Measurements from ENCODE around the gene ERC2. TPM values are rescaled to one million over a fixed set of nuclear protein-coding genes. Genes with fewer than 3 reads are reported as not detected.

The ERC2 gene
- total RNA-seq, 2 donors from 2014 or later = 1.2 TPM; not detected in 1

DNA sequence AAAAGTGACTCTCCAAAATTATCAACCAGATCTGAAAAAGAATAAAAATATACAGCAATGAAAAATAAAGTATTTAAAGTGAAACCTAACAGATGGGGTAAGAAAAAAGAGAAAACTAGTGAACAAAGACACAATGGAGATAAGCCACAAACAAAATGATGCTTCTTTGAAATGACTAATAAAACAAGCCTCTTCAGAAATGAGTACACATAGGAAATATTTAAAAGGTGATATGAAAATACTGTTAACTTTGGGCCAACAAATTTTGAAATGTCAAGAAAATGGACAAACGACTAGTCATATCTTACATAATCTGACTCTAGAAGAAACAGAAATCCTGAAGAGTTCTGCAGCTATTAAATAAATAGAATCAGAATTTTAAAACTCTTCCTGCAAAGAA is 164.2 kb downstream of the ERC2 start:
- Histone ChIP-seq H3K4me1 (ENCODE audit: control insufficient read depth in 1 of 2, low read depth in 2 of 2) (no peaks in the 10 kb centered on the region), H3K27ac (no peak overlapping the region), H3K36me3 (no peaks in the 10 kb centered on the region), H3K4me3 (no peak overlapping the region), H3K27me3 (replicated peaks; ENCODE audit: insufficient read depth) (no peaks in the 10 kb centered on the region), H3K9me3 (no peaks in the 10 kb centered on the region)
- TF ChIP-seq, protein P1, sequence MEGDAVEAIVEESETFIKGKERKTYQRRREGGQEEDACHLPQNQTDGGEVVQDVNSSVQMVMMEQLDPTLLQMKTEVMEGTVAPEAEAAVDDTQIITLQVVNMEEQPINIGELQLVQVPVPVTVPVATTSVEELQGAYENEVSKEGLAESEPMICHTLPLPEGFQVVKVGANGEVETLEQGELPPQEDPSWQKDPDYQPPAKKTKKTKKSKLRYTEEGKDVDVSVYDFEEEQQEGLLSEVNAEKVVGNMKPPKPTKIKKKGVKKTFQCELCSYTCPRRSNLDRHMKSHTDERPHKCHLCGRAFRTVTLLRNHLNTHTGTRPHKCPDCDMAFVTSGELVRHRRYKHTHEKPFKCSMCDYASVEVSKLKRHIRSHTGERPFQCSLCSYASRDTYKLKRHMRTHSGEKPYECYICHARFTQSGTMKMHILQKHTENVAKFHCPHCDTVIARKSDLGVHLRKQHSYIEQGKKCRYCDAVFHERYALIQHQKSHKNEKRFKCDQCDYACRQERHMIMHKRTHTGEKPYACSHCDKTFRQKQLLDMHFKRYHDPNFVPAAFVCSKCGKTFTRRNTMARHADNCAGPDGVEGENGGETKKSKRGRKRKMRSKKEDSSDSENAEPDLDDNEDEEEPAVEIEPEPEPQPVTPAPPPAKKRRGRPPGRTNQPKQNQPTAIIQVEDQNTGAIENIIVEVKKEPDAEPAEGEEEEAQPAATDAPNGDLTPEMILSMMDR (IDR thresholded peaks at IDR 0.05) = no peak
- no peak for DNase-seq (ENCODE audit: low spot score)
- no peak for ATAC-seq (ENCODE audit: insufficient number of reproducible peaks, low FRiP score, low read depth)

DNA sequence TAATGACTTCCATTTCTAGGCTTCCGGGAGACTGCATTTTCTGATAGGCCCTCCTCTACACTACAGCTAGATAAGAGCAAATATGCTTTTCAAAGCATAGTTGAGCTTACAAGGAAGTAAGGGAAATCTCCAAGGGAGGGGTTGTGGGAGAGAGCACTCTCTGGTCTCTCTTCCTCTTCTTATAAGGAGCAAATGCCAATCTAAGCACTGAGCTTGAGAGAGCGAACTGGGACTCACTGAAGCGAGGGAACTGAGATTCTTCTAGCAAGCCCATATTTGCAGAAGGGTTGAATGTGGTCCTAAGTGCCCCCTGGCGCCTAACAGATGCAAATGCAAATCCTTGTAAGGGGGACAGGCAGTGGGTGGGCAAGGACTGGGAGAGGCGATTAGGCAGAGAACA is 164.8 kb downstream of the ERC2 start:
- no peak overlapping the region for H3K4me3 ChIP-seq
- H3K9me3 ChIP-seq = no peaks in the 10 kb centered on the region
- H3K4me1 ChIP-seq (ENCODE audit: control insufficient read depth in 1 of 2, low read depth in 2 of 2) = no peaks in the 10 kb centered on the region
- ATAC-seq (ENCODE audit: insufficient number of reproducible peaks, low FRiP score, low read depth) = no peak
- no peaks in the 10 kb centered on the region for H3K36me3 ChIP-seq
- DNase-seq (ENCODE audit: low spot score) = no peak
- TF ChIP-seq, protein P1 (IDR thresholded peaks at IDR 0.05) = no peak
- H3K27me3 ChIP-seq (replicated peaks; ENCODE audit: insufficient read depth) = no peaks in the 10 kb centered on the region
- no peak overlapping the region for H3K27ac ChIP-seq

DNA sequence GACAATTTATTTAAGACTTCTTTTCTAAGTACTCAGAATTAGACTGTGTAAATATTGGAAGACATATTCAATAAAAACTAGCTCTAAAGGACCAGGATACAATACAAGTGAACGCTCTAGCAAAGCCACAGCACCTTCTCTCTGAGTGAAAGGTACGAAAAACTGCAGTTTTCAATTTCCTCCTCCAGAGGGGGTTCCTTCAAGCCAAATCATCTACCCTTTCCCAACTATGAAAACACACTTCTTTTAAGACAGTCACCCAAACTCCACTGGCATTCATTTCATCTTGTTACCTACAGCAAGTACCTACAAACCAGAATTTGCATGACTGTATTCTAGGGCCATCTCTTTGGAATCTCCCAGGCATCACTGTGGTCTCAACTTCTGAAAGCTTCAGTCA is 165.8 kb downstream of the ERC2 start:
- Histone ChIP-seq H3K27ac (no peak overlapping the region), H3K4me1 (ENCODE audit: control insufficient read depth in 1 of 2, low read depth in 2 of 2) (no peaks in the 10 kb centered on the region), H3K9me3 (no peaks in the 10 kb centered on the region), H3K36me3 (no peaks in the 10 kb centered on the region), H3K27me3 (replicated peaks; ENCODE audit: insufficient read depth) (no peaks in the 10 kb centered on the region), H3K4me3 (no peak overlapping the region)
- DNase-seq (ENCODE audit: low spot score) (no peak), ATAC-seq (ENCODE audit: insufficient number of reproducible peaks, low FRiP score, low read depth) (no peak)
- TF ChIP-seq, protein P1 (IDR thresholded peaks at IDR 0.05) = no peak

DNA sequence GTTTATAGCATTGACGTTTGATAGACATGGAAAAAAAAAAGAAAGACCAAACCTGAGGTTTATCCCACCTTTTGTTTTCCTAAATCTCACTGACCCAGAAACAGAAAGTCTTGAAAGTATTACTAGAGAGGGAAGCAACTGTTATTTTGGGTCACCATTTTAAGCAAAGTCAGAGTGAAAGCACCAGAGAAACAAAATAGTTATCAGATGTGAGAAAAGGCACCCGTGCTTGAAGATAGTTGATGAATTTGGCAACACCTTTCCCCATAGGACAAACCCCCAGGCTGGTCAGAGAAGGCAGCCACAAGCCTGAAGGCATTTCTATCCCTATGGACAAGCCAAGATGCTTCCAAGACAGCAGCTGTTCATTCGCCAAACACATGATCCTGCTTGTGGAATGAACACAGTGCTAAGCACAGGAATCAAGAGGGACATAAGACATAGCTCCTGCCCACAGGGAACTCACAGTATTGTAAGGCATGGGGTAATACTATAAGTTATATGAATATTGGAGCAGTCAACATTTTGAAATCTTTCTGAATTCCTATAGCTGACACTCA is 170.9 kb downstream of the ERC2 start:
- ATAC-seq (ENCODE audit: insufficient number of reproducible peaks, low FRiP score, low read depth) (no peak), DNase-seq (ENCODE audit: low spot score) (no peak)
- Histone ChIP-seq H3K27ac (no peak overlapping the region), H3K27me3 (replicated peaks; ENCODE audit: insufficient read depth) (no peaks in the 10 kb centered on the region), H3K36me3 (no peaks in the 10 kb centered on the region), H3K4me1 (ENCODE audit: control insufficient read depth in 1 of 2, low read depth in 2 of 2) (no peaks in the 10 kb centered on the region), H3K4me3 (no peak overlapping the region), H3K9me3 (no peaks in the 10 kb centered on the region)
- TF ChIP-seq, protein P1 (IDR thresholded peaks at IDR 0.05) = no peak

DNA sequence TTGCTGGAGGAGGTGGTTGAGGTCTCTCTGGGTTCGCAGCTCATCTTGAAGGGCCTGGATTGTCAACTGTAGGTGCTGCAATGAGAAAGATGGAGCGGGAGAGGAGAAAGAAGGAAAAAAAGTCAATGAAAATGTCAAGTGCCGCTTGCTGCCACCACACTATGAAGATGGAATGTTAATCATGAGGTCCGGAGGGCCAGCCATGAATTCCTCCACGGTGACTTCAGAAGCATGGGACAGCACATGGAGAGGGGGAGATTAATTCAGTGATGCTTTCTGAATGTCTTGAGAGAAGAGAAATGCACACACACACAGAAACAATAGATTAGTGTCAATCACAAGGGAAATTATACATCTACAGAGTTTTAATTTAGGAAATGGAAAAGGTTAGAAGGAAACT is 171.9 kb downstream of the ERC2 start:
- DNase-seq (ENCODE audit: low spot score) (no peak), ATAC-seq (ENCODE audit: insufficient number of reproducible peaks, low FRiP score, low read depth) (no peak)
- H3K4me1 ChIP-seq (ENCODE audit: control insufficient read depth in 1 of 2, low read depth in 2 of 2) = no peaks in the 10 kb centered on the region
- H3K36me3 ChIP-seq = no peaks in the 10 kb centered on the region
- H3K9me3 ChIP-seq = no peaks in the 10 kb centered on the region
- TF ChIP-seq, protein P1 (IDR thresholded peaks at IDR 0.05) = no peak
- no peaks in the 10 kb centered on the region for H3K27me3 ChIP-seq (replicated peaks; ENCODE audit: insufficient read depth)
- no peak overlapping the region for H3K27ac ChIP-seq
- H3K4me3 ChIP-seq = no peak overlapping the region
